H9 (cell line): ENCODE data around the gene RFX1. TPM values are rescaled to one million over a fixed set of nuclear protein-coding genes. Genes with fewer than 3 reads are reported as not detected.
A peak's percentile ranks its signal among the peaks of the same experiment; 100 is the strongest.

Source experiments
- DNase-seq: peaks from one replicate; pipeline ENCODE4 v3.0.0-alpha.2; 2017
- H2AFZ ChIP-seq: one replicate; pipeline ENCODE4 v1.6.1; 2013; ENCODE audit warnings: mild to moderate bottlenecking, low read length, control low read depth, moderate library complexity
- H2AK5ac ChIP-seq: 2 replicates; pipeline ENCODE4 v1.6.1; 2013; ENCODE audit warnings: low read length, control low read depth, mixed read lengths; ENCODE audit not compliant: insufficient read length
- H2BK120ac ChIP-seq: one replicate; pipeline ENCODE4 v1.6.1; 2013; ENCODE audit warnings: low read depth, mild to moderate bottlenecking, low read length, control low read depth, inconsistent platforms; ENCODE audit not compliant: poor library complexity, severe bottlenecking
- H2BK12ac ChIP-seq: 2 replicates; pipeline ENCODE4 v1.6.1; 2013; ENCODE audit warnings: low read length, control low read depth, mixed read lengths, low read depth; ENCODE audit not compliant: insufficient read length
- H2BK15ac ChIP-seq: 2 replicates; pipeline ENCODE4 v1.6.1; 2013; ENCODE audit warnings: low read depth, low read length, control low read depth
- H2BK20ac ChIP-seq: one replicate; pipeline ENCODE4 v1.6.1; 2013; ENCODE audit warnings: low read depth, mild to moderate bottlenecking, low read length, control low read depth, inconsistent platforms; ENCODE audit not compliant: poor library complexity, severe bottlenecking
- H2BK5ac ChIP-seq: 2 replicates; pipeline ENCODE4 v1.6.1; 2013; ENCODE audit warnings: low read length, control low read depth, mixed read lengths; ENCODE audit not compliant: insufficient read length
- H3K14ac ChIP-seq: 2 replicates; pipeline ENCODE4 v1.6.1; 2013; ENCODE audit warnings: low read length, control low read depth; ENCODE audit not compliant: insufficient read depth
- H3K18ac ChIP-seq: 2 replicates; pipeline ENCODE4 v1.6.1; 2013; ENCODE audit warnings: low read depth, mild to moderate bottlenecking, mixed read lengths, low read length, control low read depth; ENCODE audit not compliant: insufficient read length
- H3K23ac ChIP-seq: 2 replicates; pipeline ENCODE4 v1.6.1; 2013; ENCODE audit warnings: low read length, control low read depth, mixed read lengths, low read depth; ENCODE audit not compliant: insufficient read length
- H3K23me2 ChIP-seq: 2 replicates; pipeline ENCODE4 v1.6.1; 2013; ENCODE audit warnings: low read depth, mild to moderate bottlenecking, mixed read lengths, low read length, control low read depth; ENCODE audit not compliant: insufficient read length, poor library complexity, severe bottlenecking
- H3K27ac ChIP-seq: 2 replicates; pipeline ENCODE4 v1.5.1; 2013; ENCODE audit warnings: low read length, control low read depth, mixed read lengths, low read depth; ENCODE audit not compliant: insufficient read length
- H3K27me3 ChIP-seq: 2 replicates; pipeline ENCODE4 v1.6.1; 2013; ENCODE audit warnings: low read length, control low read depth, inconsistent platforms; ENCODE audit not compliant: insufficient read depth
- H3K4ac ChIP-seq: 2 replicates; pipeline ENCODE4 v1.6.1; 2013; ENCODE audit warnings: low read depth, mild to moderate bottlenecking, control low read depth, inconsistent platforms, low read length, moderate library complexity
- H3K4me1 ChIP-seq: 2 replicates; pipeline ENCODE4 v1.6.1; 2013; ENCODE audit warnings: low read length, control low read depth, inconsistent platforms; ENCODE audit not compliant: insufficient read depth
- H3K4me2 ChIP-seq: 2 replicates; pipeline ENCODE4 v1.6.1; 2013; ENCODE audit warnings: low read length, control low read depth, mixed read lengths; ENCODE audit not compliant: insufficient read length, insufficient read depth
- H3K56ac ChIP-seq: 2 replicates; pipeline ENCODE4 v1.6.1; 2013; ENCODE audit warnings: low read depth, mild to moderate bottlenecking, mixed read lengths, low read length, control low read depth; ENCODE audit not compliant: insufficient read length
- H3K79me1 ChIP-seq: 2 replicates; pipeline ENCODE4 v1.6.1; 2013; ENCODE audit warnings: low read depth, mild to moderate bottlenecking, moderate library complexity, low read length, control low read depth, inconsistent platforms; ENCODE audit not compliant: insufficient read depth, poor library complexity, severe bottlenecking
- H3K79me2 ChIP-seq: 2 replicates; pipeline ENCODE4 v1.6.1; 2013; ENCODE audit warnings: low read length, control low read depth, inconsistent platforms; ENCODE audit not compliant: insufficient read depth
- H3K9ac ChIP-seq: 2 replicates; pipeline ENCODE4 v1.6.1; 2013; ENCODE audit warnings: low read length, control low read depth, mixed read lengths; ENCODE audit not compliant: insufficient read length; ENCODE audit errors: extremely low read depth
- H3K9me3 ChIP-seq: one replicate; pipeline ENCODE4 v1.6.1; 2013; ENCODE audit warnings: low read depth, low read length, inconsistent platforms; ENCODE audit not compliant: control insufficient read depth
- H3T11ph ChIP-seq: one replicate; pipeline ENCODE4 v1.6.1; 2013; ENCODE audit warnings: mild to moderate bottlenecking, low read length, control low read depth, inconsistent platforms
- H4K20me1 ChIP-seq: one replicate; pipeline ENCODE4 v1.6.1; 2013; ENCODE audit not compliant: control insufficient read depth, insufficient read length, insufficient read depth
- H4K5ac ChIP-seq: 2 replicates; pipeline ENCODE4 v1.6.1; 2013; ENCODE audit warnings: low read depth, mild to moderate bottlenecking, mixed read lengths, low read length, control low read depth; ENCODE audit not compliant: insufficient read length
- H4K8ac ChIP-seq: replicated peaks from 2 replicates; pipeline ENCODE4 v1.6.1; 2013; ENCODE audit warnings: low read length, control low read depth, mixed read lengths, low read depth; ENCODE audit not compliant: insufficient read length
- H4K91ac ChIP-seq: 2 replicates; pipeline ENCODE4 v1.6.1; 2013; ENCODE audit warnings: low read depth, mild to moderate bottlenecking, moderate library complexity, mixed read lengths, low read length, control low read depth; ENCODE audit not compliant: insufficient read length
- H3K27ac Mint-ChIP-seq, 3 experiments: 2 replicates in 2 of 3; 3 replicates in 1 of 3; pipeline ENCODE4 v1.8.0; 2020 to 2021; ENCODE audit warnings: mixed read lengths in 3 of 3, mild to moderate bottlenecking in 1 of 3, moderate library complexity in 1 of 3
- H3K27me3 Mint-ChIP-seq: 2 replicates; pipeline ENCODE4 v1.8.0; 2021; ENCODE audit warnings: low read depth, mild to moderate bottlenecking, moderate library complexity, mixed read lengths
- H3K36me3 Mint-ChIP-seq, 3 experiments: 2 replicates in 2 of 3; 3 replicates in 1 of 3; pipeline ENCODE4 v1.8.0; 2020 to 2021; ENCODE audit warnings: low read depth in 3 of 3, mixed read lengths in 3 of 3; ENCODE audit not compliant: insufficient read depth in 1 of 3
- H3K4me1 Mint-ChIP-seq, 2 experiments: 2 replicates each; pipeline ENCODE4 v1.8.0; 2020; ENCODE audit warnings: mixed read lengths in 2 of 2
- H3K4me3 Mint-ChIP-seq, 2 experiments: 2 replicates in 1 of 2; 3 replicates in 1 of 2; pipeline ENCODE4 v1.8.0; 2020 to 2021; ENCODE audit warnings: mild to moderate bottlenecking in 2 of 2, mixed read lengths in 2 of 2, moderate library complexity in 1 of 2
- H3K9me3 Mint-ChIP-seq, 2 experiments: 2 replicates in 1 of 2; 3 replicates in 1 of 2; pipeline ENCODE4 v1.8.0; 2020; ENCODE audit warnings: mild to moderate bottlenecking in 2 of 2, mixed read lengths in 2 of 2, moderate library complexity in 1 of 2
- whole genome bisulfite sequencing: extraction: QIAGEN DNeasy Blood & Tissue Kit; methylation state at CpG from one replicate; pipeline ENCODE4 v1.1.7; 2013; ENCODE audit warnings: missing lambda C conversion rate, low lambda C conversion rate, mixed read lengths; ENCODE audit not compliant: insufficient read length; ENCODE audit errors: extremely low coverage; 5-methylcytosine and 5-hydroxymethylcytosine counted together
- total RNA-seq: library from RNA; stranded (reverse); gene quantifications from 2 replicates; pipeline ENCODE4 v1.2.1, GENCODE V29; 2021
- TF ChIP-seq, protein P1 (sequence below): fragments of 200-600 bp; sonication (generic); conservative IDR thresholded peaks from 3 replicates; pipeline ENCODE4 v1.8.0; 2021; ENCODE audit warnings: antibody characterized with exemption, mild to moderate bottlenecking

RFX1 gene
- total RNA-seq, 1 experiment from 2014 or later = 21.4 TPM

DNA sequence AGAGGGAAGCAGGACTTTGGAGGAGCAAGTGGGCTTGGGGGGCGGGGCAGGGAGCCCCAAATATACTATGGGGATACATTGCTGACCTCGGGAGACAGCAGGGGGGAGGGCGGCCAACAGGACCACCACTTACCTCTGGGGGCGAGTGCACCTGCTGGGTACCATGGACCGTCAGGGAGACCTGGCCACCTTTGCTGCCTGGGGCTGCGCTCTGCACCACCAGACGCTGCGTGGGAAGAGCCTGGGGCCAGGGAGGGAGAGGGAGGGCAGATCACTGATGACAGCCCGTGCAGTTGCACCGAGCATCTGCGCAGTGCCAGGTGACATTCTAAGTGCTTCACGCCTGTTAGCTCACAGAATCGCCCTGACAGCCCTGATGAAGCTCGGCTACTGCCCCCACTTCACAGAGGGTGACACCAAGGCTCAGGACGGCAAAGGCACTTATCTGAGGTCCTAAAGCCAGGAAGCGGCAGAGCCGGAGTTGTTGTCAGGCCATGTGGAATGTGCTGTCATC is 24.1 kb downstream of the RFX1 start:
- Mint-ChIP-seq H3K9me3 (no peaks in the 10 kb centered on the region; a peak in 1 of 5 replicates), H3K27me3 (no peaks in the 10 kb centered on the region), H3K36me3 (no peaks in the 10 kb centered on the region), H3K4me3 (no peak overlapping the region), H3K4me1 (peaks cover 32 to 44% of the 10 kb centered on the region in 2 experiments), H3K27ac (peak overlapping the region in 1 of 3 experiments; percentile 90; a peak in 1 of 7 replicates)
- TF ChIP-seq, protein P1, sequence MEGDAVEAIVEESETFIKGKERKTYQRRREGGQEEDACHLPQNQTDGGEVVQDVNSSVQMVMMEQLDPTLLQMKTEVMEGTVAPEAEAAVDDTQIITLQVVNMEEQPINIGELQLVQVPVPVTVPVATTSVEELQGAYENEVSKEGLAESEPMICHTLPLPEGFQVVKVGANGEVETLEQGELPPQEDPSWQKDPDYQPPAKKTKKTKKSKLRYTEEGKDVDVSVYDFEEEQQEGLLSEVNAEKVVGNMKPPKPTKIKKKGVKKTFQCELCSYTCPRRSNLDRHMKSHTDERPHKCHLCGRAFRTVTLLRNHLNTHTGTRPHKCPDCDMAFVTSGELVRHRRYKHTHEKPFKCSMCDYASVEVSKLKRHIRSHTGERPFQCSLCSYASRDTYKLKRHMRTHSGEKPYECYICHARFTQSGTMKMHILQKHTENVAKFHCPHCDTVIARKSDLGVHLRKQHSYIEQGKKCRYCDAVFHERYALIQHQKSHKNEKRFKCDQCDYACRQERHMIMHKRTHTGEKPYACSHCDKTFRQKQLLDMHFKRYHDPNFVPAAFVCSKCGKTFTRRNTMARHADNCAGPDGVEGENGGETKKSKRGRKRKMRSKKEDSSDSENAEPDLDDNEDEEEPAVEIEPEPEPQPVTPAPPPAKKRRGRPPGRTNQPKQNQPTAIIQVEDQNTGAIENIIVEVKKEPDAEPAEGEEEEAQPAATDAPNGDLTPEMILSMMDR = no peak
- Histone ChIP-seq H3K79me2 (no peaks in the 10 kb centered on the region), H2BK15ac (no peak overlapping the region), H3K4ac (no peak overlapping the region), H2AK5ac (no peak overlapping the region), H3K9me3 (no peaks in the 10 kb centered on the region), H2BK12ac (no peak overlapping the region), H2AFZ (no peak overlapping the region), H2BK120ac (no peak overlapping the region), H4K5ac (no peak overlapping the region), H3K9ac (no peak overlapping the region), H3K4me1 (peaks cover 3% of the 10 kb centered on the region; the same call in 1 of the 2 replicates), H3T11ph (no peak overlapping the region), H3K23me2 (no peaks in the 10 kb centered on the region), H2BK20ac (no peak overlapping the region), H3K27me3 (no peaks in the 10 kb centered on the region), H2BK5ac (no peak overlapping the region), H3K56ac (no peak overlapping the region), H3K14ac (no peak overlapping the region), H3K4me2 (no peak overlapping the region), H4K8ac (no peak overlapping the region), H3K23ac (no peak overlapping the region), H4K20me1 (no peaks in the 10 kb centered on the region), H4K91ac (no peak overlapping the region), H3K18ac (no peak overlapping the region), H3K27ac (no peak overlapping the region), H3K79me1 (no peaks in the 10 kb centered on the region)
- no CpG with 5 or more reads among the region's 17 CpGs for WGBS
- no peak for DNase-seq
